Natural killer cell (primary cell): ENCODE data around the gene CD70. TPM values are rescaled to one million over a fixed set of nuclear protein-coding genes. Genes with fewer than 3 reads are reported as not detected.

Experiments used
- ATAC-seq, 3 donors: fragments of 150-1000 bp in 2 of 3; fragments of 200-7000 bp in 1 of 3; cut with Tn5 transposase; 1 replicate in 1 of 3; 2 replicates in 2 of 3; pipeline ENCODE4 v1.10.0; 2021; ENCODE audit warnings: mild to moderate bottlenecking in 2 of 3, moderate library complexity in 2 of 3
- DNase-seq, 2 donors: peaks; one replicate each; pipeline versions ENCODE4 v3.0.0 to v3.0.0-alpha.2; 2013 to 2021; ENCODE audit warnings: mixed read lengths in 1 of 2
- H3K27ac ChIP-seq: one replicate; pipeline ENCODE4 v1.5.1; 2013; ENCODE audit warnings: mild to moderate bottlenecking, low read length
- H3K27me3 ChIP-seq: one replicate; pipeline ENCODE4 v1.6.1; 2013; ENCODE audit warnings: low read length; ENCODE audit not compliant: control insufficient read depth, insufficient read depth
- H3K36me3 ChIP-seq: one replicate; pipeline ENCODE4 v1.6.1; 2013; ENCODE audit warnings: low read length; ENCODE audit not compliant: control insufficient read depth, insufficient read depth
- H3K4me1 ChIP-seq: one replicate; pipeline ENCODE4 v1.6.1; 2013; ENCODE audit warnings: low read length; ENCODE audit not compliant: control insufficient read depth, insufficient read depth
- H3K4me3 ChIP-seq: one replicate; pipeline ENCODE4 v1.5.1; 2013; ENCODE audit warnings: low read length
- H3K9me3 ChIP-seq: one replicate; pipeline ENCODE4 v1.6.1; 2013; ENCODE audit warnings: low read length; ENCODE audit not compliant: control insufficient read depth, insufficient read depth
- H3K27ac Mint-ChIP-seq, 2 donors: one replicate each; pipeline ENCODE4 v1.8.0; 2022; ENCODE audit warnings: mild to moderate bottlenecking in 2 of 2, mixed read lengths in 2 of 2, moderate library complexity in 1 of 2
- H3K27me3 Mint-ChIP-seq, 2 donors: one replicate each; pipeline ENCODE4 v1.8.0; 2022; ENCODE audit warnings: low read depth in 2 of 2, mixed read lengths in 2 of 2
- H3K36me3 Mint-ChIP-seq: one replicate; pipeline ENCODE4 v1.8.0; 2022; ENCODE audit warnings: mixed read lengths
- H3K4me1 Mint-ChIP-seq, 2 donors: one replicate each; pipeline ENCODE4 v1.8.0; 2022; ENCODE audit warnings: mixed read lengths in 2 of 2
- H3K4me3 Mint-ChIP-seq: one replicate; pipeline ENCODE4 v1.8.0; 2022; ENCODE audit warnings: mild to moderate bottlenecking, moderate library complexity, mixed read lengths
- H3K9me3 Mint-ChIP-seq, 2 donors: one replicate each; pipeline ENCODE4 v1.8.0; 2022; ENCODE audit warnings: mixed read lengths in 2 of 2
- WGBS: methylation state at CpG from one replicate; pipeline ENCODE4 v1.1.7; 2013; ENCODE audit warnings: missing lambda C conversion rate; ENCODE audit not compliant: insufficient coverage; 5-methylcytosine and 5-hydroxymethylcytosine counted together
- intact Hi-C: fragments of 100-400 bp; cut with micrococcal nuclease; formaldehyde crosslinking; loops from one replicate; pipeline ENCODE4 v1.14.2; 2022
- total RNA-seq, 4 donors: library from RNA; stranded (reverse); fragments of 120-200 nt in 1 of 4; gene quantifications; one replicate each; pipeline versions ENCODE4 v1.2.3 to v1.2.4, GENCODE V29; 2013 to 2022
- TF ChIP-seq, protein P1 (sequence below): fragments of 200-600 bp; IDR thresholded peaks from one replicate; pipeline ENCODE4 v1.8.0; 2022; ENCODE audit warnings: antibody characterized with exemption

The CD70 gene
- total RNA-seq, 3 donors from 2014 or later (not counting 1 experiment from before 2014, with no cell fraction given), result 0.52 to 1.2 (median 1.2) TPM

GRCh38 chr19:6539514-6539913, 51.4 kb downstream of the CD70 start:
- Mint-ChIP-seq H3K4me1 (peaks cover 8 to 9% of the 10 kb centered on the region in 2 donors), H3K36me3 (no peaks in the 10 kb centered on the region), H3K27me3 (no peaks in the 10 kb centered on the region), H3K27ac (no peak overlapping the region), H3K9me3 (no peaks in the 10 kb centered on the region), H3K4me3 (no peak overlapping the region)
- Histone ChIP-seq H3K9me3 (no peaks in the 10 kb centered on the region), H3K36me3 (no peaks in the 10 kb centered on the region), H3K27ac (no peak overlapping the region), H3K4me3 (no peak overlapping the region), H3K27me3 (no peaks in the 10 kb centered on the region), H3K4me1 (peaks cover 33% of the 10 kb centered on the region)
- WGBS, result 96% methylated on average over 6 of the region's 6 CpGs
- TF ChIP-seq, protein P1, sequence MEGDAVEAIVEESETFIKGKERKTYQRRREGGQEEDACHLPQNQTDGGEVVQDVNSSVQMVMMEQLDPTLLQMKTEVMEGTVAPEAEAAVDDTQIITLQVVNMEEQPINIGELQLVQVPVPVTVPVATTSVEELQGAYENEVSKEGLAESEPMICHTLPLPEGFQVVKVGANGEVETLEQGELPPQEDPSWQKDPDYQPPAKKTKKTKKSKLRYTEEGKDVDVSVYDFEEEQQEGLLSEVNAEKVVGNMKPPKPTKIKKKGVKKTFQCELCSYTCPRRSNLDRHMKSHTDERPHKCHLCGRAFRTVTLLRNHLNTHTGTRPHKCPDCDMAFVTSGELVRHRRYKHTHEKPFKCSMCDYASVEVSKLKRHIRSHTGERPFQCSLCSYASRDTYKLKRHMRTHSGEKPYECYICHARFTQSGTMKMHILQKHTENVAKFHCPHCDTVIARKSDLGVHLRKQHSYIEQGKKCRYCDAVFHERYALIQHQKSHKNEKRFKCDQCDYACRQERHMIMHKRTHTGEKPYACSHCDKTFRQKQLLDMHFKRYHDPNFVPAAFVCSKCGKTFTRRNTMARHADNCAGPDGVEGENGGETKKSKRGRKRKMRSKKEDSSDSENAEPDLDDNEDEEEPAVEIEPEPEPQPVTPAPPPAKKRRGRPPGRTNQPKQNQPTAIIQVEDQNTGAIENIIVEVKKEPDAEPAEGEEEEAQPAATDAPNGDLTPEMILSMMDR, result no peak
- ATAC-seq (no peak), DNase-seq (no peak)
- intact Hi-C loops, result no loop called here

Other genes with a start within 250 kb of the CD70 start
- 10 to 100 TPM; 40.8 to 61.4 (median 46.1) TPM for gene CLPP, start 229.6 kb downstream of the CD70 start, total RNA-seq
- 10 to 100 TPM; 23.7 to 30.4 (median 25.9) TPM for gene ALKBH7, start 218.4 kb downstream of the CD70 start, total RNA-seq
- gene PSPN, start 215.2 kb downstream of the CD70 start, total RNA-seq, result 1 to 10 TPM in 2 of 3 donors, under 1 TPM in 1; 0.82 to 1.1 (median 1.0) TPM
- 10 to 100 TPM; 56.6 to 63.9 (median 63.9) TPM for gene GTF2F1, start 198.0 kb downstream of the CD70 start, total RNA-seq
- gene KHSRP, start 166.3 kb downstream of the CD70 start, total RNA-seq, result 100 to 1,000 TPM; 160 to 192 (median 165) TPM
- gene SLC25A41, start 157.4 kb downstream of the CD70 start, total RNA-seq, result not detected
- gene SLC25A23, start 131.4 kb downstream of the CD70 start, total RNA-seq, result 10 to 100 TPM in 1 of 3 donors, 1 to 10 TPM in 2; 7.8 to 10.5 (median 8.7) TPM
- gene CRB3, start 126.9 kb downstream of the CD70 start, total RNA-seq, result 1 to 10 TPM in 1 of 3 donors, under 1 TPM in 1, not detected in 1; 0.59 to 1.1 TPM
- gene DENND1C, start 109.4 kb downstream of the CD70 start, total RNA-seq, result 100 to 1,000 TPM; 175 to 197 (median 188) TPM
- 1 to 10 TPM in 2 of 3 donors, under 1 TPM in 1; 0.40 to 2.6 (median 1.8) TPM for gene TUBB4A, start 88.8 kb downstream of the CD70 start, total RNA-seq
- gene TNFSF9, start 60.1 kb downstream of the CD70 start, total RNA-seq, result 1 to 10 TPM; 3.3 to 6.0 (median 5.6) TPM
- 10 to 100 TPM; 10.8 to 20.0 (median 11.8) TPM for gene TNFSF14, start 79.0 kb upstream of the CD70 start, total RNA-seq
- 1 to 10 TPM in 1 of 3 donors, under 1 TPM in 1, not detected in 1; 0.38 to 5.5 TPM for gene C3, start 129.5 kb upstream of the CD70 start, total RNA-seq
- 10 to 100 TPM; 66.1 to 78.0 (median 76.9) TPM for gene GPR108, start 146.4 kb upstream of the CD70 start, total RNA-seq
- gene TRIP10, start 148.5 kb upstream of the CD70 start, total RNA-seq, result 1 to 10 TPM; 1.0 to 5.2 (median 3.3) TPM
- gene SH2D3A, start 176.3 kb upstream of the CD70 start, total RNA-seq, result 10 to 100 TPM; 14.6 to 20.1 (median 15.3) TPM
- gene VAV1, start 181.6 kb upstream of the CD70 start, total RNA-seq, result 100 to 1,000 TPM; 141 to 167 (median 164) TPM